HG03571 (cell line): Measurements from ENCODE around the gene RBFA.

Source experiments
- ATAC-seq: cut with Tn5 transposase; IDR thresholded peaks from one replicate; pipeline ENCODE4 v1.9.1; 2021; ENCODE audit not compliant: unreplicated experiment

The RBFA gene

DNA sequence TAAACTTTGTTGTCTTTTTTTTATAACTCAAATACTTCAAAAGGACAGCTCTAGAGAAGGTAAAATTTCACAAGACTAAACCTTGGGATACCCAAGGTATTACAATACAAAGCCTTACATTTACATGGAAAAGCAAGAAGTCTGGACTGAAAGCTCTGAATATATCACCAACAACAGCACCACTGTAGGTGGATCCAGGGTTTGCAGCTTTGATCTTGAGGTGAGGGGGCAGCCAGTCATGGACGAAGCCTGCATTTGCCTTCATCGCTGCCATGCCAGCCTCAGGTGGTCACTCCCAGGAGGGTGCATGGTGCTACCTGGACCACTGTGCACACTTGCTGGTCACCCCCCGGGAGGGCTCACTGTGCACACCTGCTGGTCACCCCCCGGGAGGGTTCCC lies 36.6 kb downstream of the RBFA start:
- ATAC-seq: no peak

DNA sequence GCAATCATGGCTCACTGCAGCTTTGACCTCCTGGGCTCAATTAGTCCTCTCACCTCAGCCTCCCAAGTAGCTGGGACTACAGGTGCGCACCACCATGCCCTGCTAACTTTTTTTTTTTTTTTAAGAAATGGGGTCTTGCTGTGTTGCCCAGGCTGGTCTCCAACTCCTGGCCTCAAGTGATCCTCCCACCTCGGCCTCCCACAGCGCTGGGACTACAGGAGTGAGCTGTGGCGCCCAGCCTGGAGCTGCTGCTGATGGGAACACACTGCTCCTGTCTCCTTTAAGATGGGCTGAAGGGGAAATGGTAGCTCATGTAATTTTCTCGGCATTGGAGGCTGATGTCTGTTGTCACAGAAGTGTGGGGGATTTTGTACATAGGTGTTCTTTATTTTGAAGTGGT lies 39.9 kb downstream of the RBFA start:
- no peak for ATAC-seq

DNA sequence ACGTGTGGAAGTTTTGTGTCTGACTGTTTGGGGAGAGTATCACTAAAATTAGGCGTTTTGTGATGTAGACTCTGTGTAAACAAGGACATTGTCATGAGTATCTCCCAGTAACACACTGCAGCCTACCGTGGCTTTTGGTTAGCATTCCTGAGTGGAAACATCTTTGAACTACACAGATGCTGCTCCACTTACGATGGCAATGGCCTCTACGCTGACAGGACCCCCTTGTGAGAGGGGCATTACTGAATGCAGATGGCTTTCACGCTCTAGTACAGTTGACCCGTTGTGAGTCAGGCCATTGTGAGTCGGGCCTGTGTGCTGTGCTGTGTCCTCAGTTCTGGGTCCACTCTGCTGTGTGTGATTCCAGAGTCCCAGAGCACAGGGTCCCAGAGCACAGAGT lies 40.5 kb downstream of the RBFA start:
- ATAC-seq: no peak

DNA sequence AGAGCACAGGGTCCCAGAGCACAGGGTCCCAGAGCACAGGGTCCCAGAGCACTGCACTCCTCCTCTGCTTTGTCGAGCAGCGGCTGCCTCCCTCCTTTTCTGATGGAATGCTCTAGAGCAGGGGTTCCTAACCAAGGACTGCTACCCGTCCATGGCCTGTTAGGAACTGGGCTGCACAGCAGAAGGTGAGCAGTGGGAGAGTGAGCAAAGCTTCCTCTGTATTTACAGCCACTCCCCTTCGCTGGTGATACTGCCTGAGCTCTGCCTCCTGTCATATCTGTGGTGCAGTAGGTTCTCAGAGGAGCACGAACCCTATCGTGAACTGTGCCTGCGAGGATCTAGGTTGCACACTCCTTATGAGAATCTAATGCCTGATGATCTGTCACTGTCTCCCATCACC lies 41.7 kb downstream of the RBFA start:
- no peak for ATAC-seq

DNA sequence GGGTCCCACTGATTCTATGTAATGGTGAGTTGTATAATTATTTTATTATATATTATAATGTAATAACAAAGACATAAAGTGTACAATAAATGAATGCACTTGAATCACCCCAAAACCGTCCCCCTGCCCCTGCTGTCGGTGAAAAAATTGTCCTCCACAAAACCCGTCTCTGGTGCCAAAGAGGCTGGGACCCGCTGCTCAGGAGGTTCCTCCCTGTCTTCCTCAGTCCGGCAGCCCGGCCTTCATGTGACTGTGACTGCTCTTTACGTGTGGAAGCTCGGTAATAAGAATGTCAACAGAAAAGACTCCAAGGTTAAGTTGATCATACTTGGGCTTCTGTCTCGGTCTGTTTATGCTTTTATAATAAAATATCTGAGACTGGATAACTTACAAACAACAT lies 42.1 kb downstream of the RBFA start:
- no peak for ATAC-seq

DNA sequence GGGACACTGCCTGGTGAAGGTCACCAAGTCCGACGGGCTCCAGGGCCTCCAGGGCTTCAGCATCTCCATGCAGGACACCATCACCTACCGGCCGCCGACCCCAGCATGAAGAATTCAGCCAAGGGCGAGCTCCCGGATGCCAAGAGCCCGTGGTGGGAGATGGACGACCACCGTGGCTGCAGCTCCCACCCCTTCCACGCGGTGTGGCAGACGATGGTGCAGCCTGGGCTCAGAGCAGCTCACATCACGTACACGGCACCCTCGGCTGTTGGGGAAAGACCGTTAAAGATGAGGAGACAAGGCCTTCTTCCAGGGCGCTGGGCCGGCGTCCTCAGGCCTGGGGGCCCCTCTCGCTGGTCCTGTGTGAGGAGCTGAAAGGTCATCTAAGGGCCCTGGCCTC lies 43.6 kb downstream of the RBFA start:
- no peak for ATAC-seq
